HFFc6 (cell line): ENCODE results near the gene FREM1. TPM values are rescaled to one million over a fixed set of nuclear protein-coding genes. Genes with fewer than 3 reads are reported as not detected.

Experiments used
- DNase-seq: peaks from one replicate; pipeline ENCODE4 v3.0.0-alpha.2; 2018
- H3K27ac Mint-ChIP-seq: 2 replicates; pipeline ENCODE4 v1.8.0; 2020; ENCODE audit warnings: mild to moderate bottlenecking, mixed read lengths
- H3K27me3 Mint-ChIP-seq: 2 replicates; pipeline ENCODE4 v1.8.0; 2021; ENCODE audit warnings: mild to moderate bottlenecking, moderate library complexity, mixed read lengths; ENCODE audit not compliant: insufficient read depth
- H3K36me3 Mint-ChIP-seq: 2 replicates; pipeline ENCODE4 v1.8.0; 2021; ENCODE audit warnings: low read depth, mixed read lengths
- H3K4me1 Mint-ChIP-seq: 2 replicates; pipeline ENCODE4 v1.8.0; 2020; ENCODE audit warnings: low read depth, mixed read lengths
- H3K4me3 Mint-ChIP-seq: 2 replicates; pipeline ENCODE4 v1.8.0; 2020; ENCODE audit warnings: mild to moderate bottlenecking, moderate library complexity, mixed read lengths
- H3K9me3 Mint-ChIP-seq: 2 replicates; pipeline ENCODE4 v1.8.0; 2020; ENCODE audit warnings: mild to moderate bottlenecking, mixed read lengths
- total RNA-seq, 6 experiments: library from RNA; stranded (reverse); fragmentation: NEBNext Ultra II Directional; extraction: Animal tissue kit (Norgen Biotek cat#: 25700); gene quantifications; 2 replicates in 1 of 6; 3 replicates in 5 of 6; pipeline ENCODE4 v1.2.3, GENCODE V29; 2021
- TF ChIP-seq, protein P1 (sequence below): fragments of 200-600 bp; sonication (generic); IDR thresholded peaks from 2 replicates; pipeline ENCODE4 v1.5.0; 2021; ENCODE audit warnings: antibody characterized with exemption, mild to moderate bottlenecking

Gene FREM1
- total RNA-seq, 6 experiments from 2014 or later: 0.03 to 0.16 (median 0.06) TPM; not detected in 2

DNA sequence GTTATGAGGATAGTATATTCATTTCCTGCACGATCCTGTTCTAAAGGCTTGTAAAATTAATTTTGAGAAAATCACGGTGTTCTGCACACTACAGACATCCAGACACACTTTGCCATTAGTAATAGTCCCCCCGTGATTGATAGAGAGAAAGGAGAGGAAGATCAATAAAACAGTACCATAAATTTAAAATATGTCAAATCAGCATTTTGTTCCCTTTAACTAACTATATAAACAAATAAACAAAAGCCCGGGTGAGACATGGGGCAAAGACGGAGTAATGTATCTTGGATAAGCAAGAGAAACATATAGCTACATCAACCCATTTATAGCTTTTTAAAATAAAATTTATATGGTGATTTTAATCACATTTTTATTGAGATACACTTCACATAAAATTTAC, 177.1 kb downstream of the FREM1 start:
- peaks cover 12% of the 10 kb centered on the region for H3K27me3 Mint-ChIP-seq
- no peak for DNase-seq

GRCh38 chr9:14731294-14731981, 178.8 kb downstream of the FREM1 start:
- Mint-ChIP-seq H3K27ac (no peak overlapping the region), H3K4me3 (no peak overlapping the region), H3K27me3 (peaks cover 3% of the 10 kb centered on the region), H3K9me3 (no peaks in the 10 kb centered on the region), H3K4me1 (no peaks in the 10 kb centered on the region), H3K36me3 (no peaks in the 10 kb centered on the region)
- TF ChIP-seq, protein P1, sequence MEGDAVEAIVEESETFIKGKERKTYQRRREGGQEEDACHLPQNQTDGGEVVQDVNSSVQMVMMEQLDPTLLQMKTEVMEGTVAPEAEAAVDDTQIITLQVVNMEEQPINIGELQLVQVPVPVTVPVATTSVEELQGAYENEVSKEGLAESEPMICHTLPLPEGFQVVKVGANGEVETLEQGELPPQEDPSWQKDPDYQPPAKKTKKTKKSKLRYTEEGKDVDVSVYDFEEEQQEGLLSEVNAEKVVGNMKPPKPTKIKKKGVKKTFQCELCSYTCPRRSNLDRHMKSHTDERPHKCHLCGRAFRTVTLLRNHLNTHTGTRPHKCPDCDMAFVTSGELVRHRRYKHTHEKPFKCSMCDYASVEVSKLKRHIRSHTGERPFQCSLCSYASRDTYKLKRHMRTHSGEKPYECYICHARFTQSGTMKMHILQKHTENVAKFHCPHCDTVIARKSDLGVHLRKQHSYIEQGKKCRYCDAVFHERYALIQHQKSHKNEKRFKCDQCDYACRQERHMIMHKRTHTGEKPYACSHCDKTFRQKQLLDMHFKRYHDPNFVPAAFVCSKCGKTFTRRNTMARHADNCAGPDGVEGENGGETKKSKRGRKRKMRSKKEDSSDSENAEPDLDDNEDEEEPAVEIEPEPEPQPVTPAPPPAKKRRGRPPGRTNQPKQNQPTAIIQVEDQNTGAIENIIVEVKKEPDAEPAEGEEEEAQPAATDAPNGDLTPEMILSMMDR: no peak
- no peak for DNase-seq

More for the DNA sequence above, 177.1 kb downstream of the FREM1 start:
- no peak overlapping the region for H3K27ac Mint-ChIP-seq
- H3K9me3 Mint-ChIP-seq: no peaks in the 10 kb centered on the region
- H3K36me3 Mint-ChIP-seq: no peaks in the 10 kb centered on the region
- H3K4me1 Mint-ChIP-seq: no peaks in the 10 kb centered on the region
- no peak overlapping the region for H3K4me3 Mint-ChIP-seq
- TF ChIP-seq, protein P1: no peak

- TF ChIP-seq, protein P1: no peak
- Mint-ChIP-seq H3K4me1 (no peaks in the 10 kb centered on the region), H3K27me3 (peaks cover 3% of the 10 kb centered on the region), H3K9me3 (no peaks in the 10 kb centered on the region), H3K27ac (no peak overlapping the region), H3K36me3 (no peaks in the 10 kb centered on the region), H3K4me3 (no peak overlapping the region)
- DNase-seq: no peak
These were observed 179.7 kb downstream of the FREM1 start for GRCh38 chr9:14730461-14730898.

DNA sequence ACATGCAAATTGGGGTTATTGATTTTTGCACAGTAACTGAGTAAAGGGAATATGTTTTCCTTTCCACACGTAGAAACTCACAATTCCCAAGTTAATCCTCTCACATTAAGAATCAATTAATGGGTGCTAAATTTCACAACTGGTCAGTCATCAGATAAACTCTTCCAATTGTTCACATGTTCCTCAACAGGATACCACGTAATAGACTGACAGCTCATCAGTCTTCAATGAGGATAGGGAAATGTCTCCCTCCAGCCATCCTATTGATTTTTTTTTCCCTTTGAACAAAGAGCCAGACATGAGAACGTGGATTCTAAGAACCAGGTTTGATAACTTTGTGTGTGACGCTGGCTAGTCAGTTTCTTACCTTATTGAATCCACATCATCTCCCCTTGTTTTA, 186.9 kb downstream of the FREM1 start:
- peaks cover 13% of the 10 kb centered on the region for H3K27me3 Mint-ChIP-seq
- DNase-seq: no peak
- H3K4me3 Mint-ChIP-seq: no peak overlapping the region
- TF ChIP-seq, protein P1: no peak
- no peak overlapping the region for H3K27ac Mint-ChIP-seq
- no peaks in the 10 kb centered on the region for H3K9me3 Mint-ChIP-seq
- H3K36me3 Mint-ChIP-seq: no peaks in the 10 kb centered on the region
- no peaks in the 10 kb centered on the region for H3K4me1 Mint-ChIP-seq

- H3K27ac Mint-ChIP-seq: no peak within 1 kb of the TSS
- H3K27me3 Mint-ChIP-seq: peaks cover 13% of the 10 kb centered on the region
- H3K9me3 Mint-ChIP-seq: no peaks in the 10 kb centered on the region
- no peaks in the 10 kb centered on the region for H3K4me1 Mint-ChIP-seq
- TF ChIP-seq, protein P1: no peak
- no peaks in the 10 kb centered on the region for H3K36me3 Mint-ChIP-seq
- H3K4me3 Mint-ChIP-seq: no peak within 1 kb of the TSS
- no peak for DNase-seq
These were observed 187.7 kb downstream of the FREM1 start, which contains the start of gene CER1 for GRCh38 chr9:14722391-14723035. Gene CER1, minus strand, starts transcription at chr9:14722733. Its CDS starts 61 bp downstream, at chr9:14722672.
